Sigmoid colon (tissue), 4 donors: ENCODE measurements around the gene AKAP1.

ENCODE experiments used
- EP300 ChIP-seq, 4 donors: sonication (generic); formaldehyde crosslinking; IDR thresholded peaks; one replicate each; pipeline ENCODE4 v1.6.1; 2017; ENCODE audit warnings: antibody characterized with exemption in 4 of 4
- POLR2A ChIP-seq, 2 donors: fragments of 450-650 bp; IDR thresholded peaks; one replicate each; pipeline ENCODE4 v1.6.1; 2016; ENCODE audit warnings: antibody characterized with exemption in 2 of 2, mild to moderate bottlenecking in 2 of 2, moderate library complexity in 2 of 2
- POLR2AphosphoS5 ChIP-seq, 4 donors: sonication (generic); formaldehyde crosslinking; IDR thresholded peaks; one replicate each; pipeline ENCODE4 v1.6.1; 2017; ENCODE audit warnings: antibody characterized with exemption in 4 of 4
- TF ChIP-seq, protein P1 (sequence below), 4 experiments: fragments of 450-650 bp in 3 of 4; fragments of 200-600 bp in 1 of 4; IDR thresholded peaks; one replicate each; pipeline ENCODE4 v1.5.1; 2016 to 2019; ENCODE audit warnings: antibody characterized with exemption in 4 of 4, mild to moderate bottlenecking in 3 of 4, moderate library complexity in 2 of 4

DNA sequence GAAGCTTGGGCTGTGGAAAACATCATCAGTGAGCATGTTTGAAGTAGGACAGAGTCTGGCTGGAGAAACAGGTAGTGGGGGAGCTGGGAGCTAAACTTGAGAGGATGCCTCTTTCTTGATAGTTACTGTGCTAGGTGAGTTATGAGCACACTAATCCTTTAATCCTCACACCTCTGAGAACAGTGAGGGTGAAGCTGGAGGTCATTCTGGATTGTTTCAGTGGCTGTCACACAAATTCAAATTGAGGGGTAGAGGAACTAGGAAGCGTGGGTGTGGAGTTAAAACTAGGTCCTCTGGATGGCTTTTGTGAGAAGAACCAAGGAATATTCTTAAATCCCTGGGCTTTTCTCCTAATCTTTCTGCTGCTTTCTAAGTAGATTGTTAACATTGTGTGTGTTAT lies 3.3 kb downstream of the AKAP1 start:
- TF ChIP-seq, protein P1, sequence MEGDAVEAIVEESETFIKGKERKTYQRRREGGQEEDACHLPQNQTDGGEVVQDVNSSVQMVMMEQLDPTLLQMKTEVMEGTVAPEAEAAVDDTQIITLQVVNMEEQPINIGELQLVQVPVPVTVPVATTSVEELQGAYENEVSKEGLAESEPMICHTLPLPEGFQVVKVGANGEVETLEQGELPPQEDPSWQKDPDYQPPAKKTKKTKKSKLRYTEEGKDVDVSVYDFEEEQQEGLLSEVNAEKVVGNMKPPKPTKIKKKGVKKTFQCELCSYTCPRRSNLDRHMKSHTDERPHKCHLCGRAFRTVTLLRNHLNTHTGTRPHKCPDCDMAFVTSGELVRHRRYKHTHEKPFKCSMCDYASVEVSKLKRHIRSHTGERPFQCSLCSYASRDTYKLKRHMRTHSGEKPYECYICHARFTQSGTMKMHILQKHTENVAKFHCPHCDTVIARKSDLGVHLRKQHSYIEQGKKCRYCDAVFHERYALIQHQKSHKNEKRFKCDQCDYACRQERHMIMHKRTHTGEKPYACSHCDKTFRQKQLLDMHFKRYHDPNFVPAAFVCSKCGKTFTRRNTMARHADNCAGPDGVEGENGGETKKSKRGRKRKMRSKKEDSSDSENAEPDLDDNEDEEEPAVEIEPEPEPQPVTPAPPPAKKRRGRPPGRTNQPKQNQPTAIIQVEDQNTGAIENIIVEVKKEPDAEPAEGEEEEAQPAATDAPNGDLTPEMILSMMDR (IDR thresholded peaks at IDR 0.05) = no peak
- no peak for TF ChIP-seq EP300 (IDR thresholded peaks at IDR 0.05)
- no peak for TF ChIP-seq POLR2A (IDR thresholded peaks at IDR 0.05)
- TF ChIP-seq POLR2AphosphoS5 (IDR thresholded peaks at IDR 0.05) = no peak
